HG03469 (cell line): Measurements from ENCODE around the gene SIPA1L3.

ENCODE experiments used
- ATAC-seq: cut with Tn5 transposase; IDR thresholded peaks from one replicate; pipeline ENCODE4 v1.9.1; 2021; ENCODE audit warnings: mild to moderate bottlenecking, moderate library complexity, moderate number of reproducible peaks; ENCODE audit not compliant: unreplicated experiment

SIPA1L3 gene

DNA sequence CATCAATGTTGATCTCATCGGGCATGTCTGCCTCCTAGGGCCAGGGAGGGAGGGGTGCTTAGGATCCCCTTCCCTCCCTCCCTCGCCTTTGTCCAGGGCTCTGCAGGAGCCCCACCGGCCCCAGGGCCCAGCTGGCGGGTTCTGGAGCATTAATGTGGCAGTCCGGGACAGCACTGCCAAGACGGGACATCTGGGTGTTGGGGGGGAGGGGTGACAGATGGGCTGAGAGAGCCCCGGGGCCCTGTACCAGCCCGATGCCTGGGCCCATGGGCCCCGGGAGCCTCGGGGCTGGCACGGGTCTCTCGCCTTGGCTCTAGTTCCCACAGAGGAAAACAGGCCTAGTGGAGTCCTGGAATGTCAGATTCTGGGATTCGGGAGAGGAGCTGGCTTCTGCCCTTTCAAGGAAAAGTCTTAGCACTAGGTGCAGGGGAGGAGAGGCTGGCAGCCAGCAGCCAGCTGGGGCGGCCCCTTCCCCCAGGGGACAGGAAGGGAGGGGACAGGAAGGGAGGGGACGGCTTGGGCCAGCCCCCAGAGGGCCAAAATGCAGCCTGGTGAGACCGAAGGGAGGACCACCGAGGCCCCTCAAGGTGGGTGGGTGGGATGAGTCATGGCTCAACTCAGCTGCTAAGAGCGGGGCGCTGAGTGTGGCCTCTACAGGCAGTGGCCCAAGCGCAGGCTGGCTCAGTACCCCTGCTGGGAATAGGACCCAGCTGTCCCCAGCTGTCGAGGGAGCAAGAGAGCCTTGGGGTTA, 346.1 kb downstream of the SIPA1L3 start:
- no peak for ATAC-seq

DNA sequence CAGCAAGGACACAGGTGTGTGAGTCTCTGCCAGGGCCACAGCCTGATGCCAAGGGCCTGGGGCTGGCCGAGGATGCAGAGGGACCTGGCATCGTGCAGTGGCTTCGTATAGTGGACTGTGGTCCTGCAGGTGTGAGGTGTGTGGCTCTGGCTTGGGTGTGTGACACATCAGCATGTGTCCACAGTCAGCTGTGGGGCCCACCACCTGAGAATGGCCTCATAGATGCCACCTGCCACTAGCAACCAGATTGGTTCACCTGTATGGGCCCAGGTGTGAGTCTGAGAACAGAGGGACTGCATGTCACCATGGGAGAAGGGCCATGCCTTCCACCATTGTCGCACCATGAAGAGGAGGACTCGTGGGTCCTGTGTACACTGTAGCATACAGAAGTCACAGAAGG, 346.8 kb downstream of the SIPA1L3 start:
- ATAC-seq, result no peak

DNA sequence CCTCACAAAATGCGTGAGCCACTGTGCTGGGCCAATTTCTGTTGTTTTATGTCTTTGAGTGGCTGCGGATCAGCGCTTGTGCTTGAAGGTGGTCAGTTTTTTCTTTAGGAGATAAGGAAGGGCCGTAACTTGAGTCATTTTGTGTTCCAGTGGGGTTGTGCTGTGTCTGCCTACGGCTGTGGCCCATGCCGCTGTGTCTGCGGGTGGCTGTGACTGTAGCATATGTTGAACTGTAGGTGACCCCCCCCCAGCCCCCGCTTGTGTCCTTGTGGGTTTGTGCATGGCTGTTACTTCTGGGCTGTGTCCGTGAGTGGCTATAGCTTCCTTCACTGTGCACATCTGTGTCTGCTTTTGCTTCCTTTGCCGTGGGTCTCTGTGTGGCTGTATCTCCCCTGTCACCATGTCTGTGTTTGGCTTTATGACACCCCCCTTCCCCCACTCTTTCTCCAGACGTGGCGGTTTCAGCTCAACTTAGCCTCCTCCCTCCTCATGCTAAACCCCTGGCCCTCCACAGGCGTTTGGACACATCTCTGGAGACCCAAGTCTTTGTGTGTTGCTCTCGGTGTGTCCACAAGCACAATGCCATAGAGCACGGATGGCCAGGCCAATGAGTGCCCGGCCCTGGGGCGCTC, 348.5 kb downstream of the SIPA1L3 start:
- ATAC-seq, result no peak
